HG03575 (cell line): ENCODE results near the gene RHBDF1.

Source experiments
- ATAC-seq: cut with Tn5 transposase; IDR thresholded peaks from one replicate; pipeline ENCODE4 v1.9.1; 2021; ENCODE audit not compliant: unreplicated experiment, insufficient number of reproducible peaks, low FRiP score; ENCODE audit errors: extremely low read depth

The RHBDF1 gene

GRCh38 chr16:97822-98221, 25.4 kb upstream of the RHBDF1 start:
- no peak for ATAC-seq

- no peak for ATAC-seq
Measured at GRCh38 chr16:96935-97381, 24.5 kb upstream of the RHBDF1 start.

- ATAC-seq, result no peak
Measured at GRCh38 chr16:94918-95265, 22.5 kb upstream of the RHBDF1 start.

GRCh38 chr16:92431-93339, 20.3 kb upstream of the RHBDF1 start:
- ATAC-seq, result no peak

- no peak for ATAC-seq
Measured at GRCh38 chr16:91484-91883, 19.1 kb upstream of the RHBDF1 start.

- no peak for ATAC-seq
Measured at GRCh38 chr16:89391-90302, 17.2 kb upstream of the RHBDF1 start.

GRCh38 chr16:88613-89012, 16.2 kb upstream of the RHBDF1 start:
- no peak for ATAC-seq

GRCh38 chr16:86483-86952, 14.1 kb upstream of the RHBDF1 start:
- ATAC-seq, result no peak

- ATAC-seq, result no peak
Measured at GRCh38 chr16:85865-86264, 13.4 kb upstream of the RHBDF1 start.

- no peak for ATAC-seq
Measured at GRCh38 chr16:85407-85782, 13.0 kb upstream of the RHBDF1 start.

- ATAC-seq, result no peak
Measured at GRCh38 chr16:84718-85406, 12.4 kb upstream of the RHBDF1 start.

GRCh38 chr16:83781-84615, 11.6 kb upstream of the RHBDF1 start:
- ATAC-seq, result no peak

GRCh38 chr16:83060-83603, 10.7 kb upstream of the RHBDF1 start:
- no peak for ATAC-seq

GRCh38 chr16:79151-80054, 7.0 kb upstream of the RHBDF1 start:
- no peak for ATAC-seq

GRCh38 chr16:78444-79150, 6.2 kb upstream of the RHBDF1 start:
- no peak for ATAC-seq

GRCh38 chr16:77807-78443, 5.5 kb upstream of the RHBDF1 start, which contains the start of gene MPG:
Gene MPG (plus strand): TSS chr16:78225. CDS start chr16:78310, 85 bp downstream.
- ATAC-seq, result no peak
